ENCODE measurements around the gene SOST. TPM values are rescaled to one million over a fixed set of nuclear protein-coding genes. Genes with fewer than 3 reads are reported as not detected.

Gene SOST
- polyA plus RNA-seq, 2 of the 4 experiments (the other 2 are of a cell fraction): 0.03 to 0.05 TPM

GRCh38 chr17:43780135-43780534, 21.5 kb upstream of the SOST start, which contains the start of gene CFAP97D1:
TSS of gene CFAP97D1 (plus strand) at chr17:43780435. CDS start at chr17:43780463, 28 bp downstream.
- ATAC-seq (no peak), DNase-seq (ENCODE audit: low read depth in 1 of 2, low spot score in 1 of 2) (no peak), FAIRE-seq (no peak)
- CTCF ChIA-PET: interaction anchor here (0.6 to 7.6 kb wide), 12 partner anchors 10 to 698 kb away, joined by 3 to 54 read pairs (median 4); partner anchors contain the start of gene CD300LG
- Histone ChIP-seq H3K27ac (peak within 1 kb of the TSS; percentile 93 to 98), H3K4me2 (peak within 1 kb of the TSS; percentile 85), H3K9me3 (no peaks in the 10 kb centered on the region), H3K4me1 (peaks cover 14% of the 10 kb centered on the region), H3K4me3 (peak within 1 kb of the TSS; percentile 71)
- WGBS (ENCODE audit: missing lambda C conversion rate): 90% methylated on average over 5 of the region's 7 CpGs
- TF ChIP-seq MAFK (IDR thresholded peaks at IDR 0.05; ENCODE audit: partially characterized antibody): no peak
- no peak for TF ChIP-seq FOXS1 (CRISPR knock-in tag; IDR thresholded peaks at IDR 0.05)
- no peak for TF ChIP-seq POLR2A (IDR thresholded peaks at IDR 0.05; ENCODE audit: low read length)
- TF ChIP-seq HDAC2 (IDR thresholded peaks at IDR 0.05): no peak
- TF ChIP-seq ESRRA (IDR thresholded peaks at IDR 0.05; ENCODE audit: borderline replicate concordance, low read length): no peak
- TF ChIP-seq HOXB13 (CRISPR knock-in tag; IDR thresholded peaks at IDR 0.05; ENCODE audit: low read depth): no peak
- TF ChIP-seq E2F6 (IDR thresholded peaks at IDR 0.05; ENCODE audit: borderline replicate concordance, low read depth): no peak
- TF ChIP-seq SMC3 (IDR thresholded peaks at IDR 0.05): no peak
- TF ChIP-seq CEBPB (IDR thresholded peaks at IDR 0.05): no peak
- TF ChIP-seq MAZ (IDR thresholded peaks at IDR 0.05; ENCODE audit: borderline replicate concordance, low read depth, low read length): no peak
- TF ChIP-seq ATOH8 (CRISPR knock-in tag; IDR thresholded peaks at IDR 0.05; ENCODE audit: low read depth): no peak
- TF ChIP-seq CTCF (IDR thresholded peaks at IDR 0.05): no peak
- TF ChIP-seq BHLHE40 (IDR thresholded peaks at IDR 0.05; ENCODE audit: low read depth, low read length): no peak
- no peak for TF ChIP-seq NR3C1 (IDR thresholded peaks at IDR 0.05)
- TF ChIP-seq RFX5 (IDR thresholded peaks at IDR 0.05): no peak
- TF ChIP-seq BCL3 (IDR thresholded peaks at IDR 0.05): no peak
- TF ChIP-seq RNF2 (IDR thresholded peaks at IDR 0.05; ENCODE audit: borderline replicate concordance, low read depth): no peak
- no peak for TF ChIP-seq TP53 (CRISPR knock-in tag; IDR thresholded peaks at IDR 0.05)
- TF ChIP-seq EP300 (IDR thresholded peaks at IDR 0.05): no peak
- POLR2A ChIA-PET: no interaction called here

GRCh38 chr17:43779145-43780125, 20.8 kb upstream of the SOST start:
- POLR2A ChIA-PET: interaction anchor here (0.5 to 1.8 kb wide), 14 partner anchors 9 to 934 kb away, joined by 3 to 16 read pairs (median 5); partner anchors contain the start of gene CD300LG
- Histone ChIP-seq H3K4me3 (peak overlapping the region; percentile 71), H3K9me3 (no peaks in the 10 kb centered on the region), H3K4me2 (peak overlapping the region; percentile 85), H3K27ac (peak overlapping the region; percentile 93 to 98), H3K4me1 (peaks cover 14% of the 10 kb centered on the region)
- ATAC-seq (peak; percentile 59 to 62), DNase-seq (ENCODE audit: low read depth in 1 of 2, low spot score in 1 of 2) (peak; percentile 66), FAIRE-seq (no peak)
- CTCF ChIA-PET: interaction anchor here (0.9 to 7.9 kb wide), 13 partner anchors 8 to 99 kb away, joined by 3 to 151 read pairs (median 4); partner anchors contain the start of genes CD300LG and SOST
- TF ChIP-seq USF2 (IDR thresholded peaks at IDR 0.05) (no peak), MYC (IDR thresholded peaks at IDR 0.05; ENCODE audit: borderline replicate concordance, low read length) (0 out of 2 replicates have a peak, but pooled peaks have one; percentile 83), CTCF (IDR thresholded peaks at IDR 0.05) (peak; percentile 44), PHF8 (IDR thresholded peaks at IDR 0.05; ENCODE audit: borderline replicate concordance, low read depth) (peak; percentile 48; the same call in 1 of the 2 replicates), MAX (IDR thresholded peaks at IDR 0.05) (0 out of 2 replicates have a peak, but pooled peaks have one; percentile 14), SMC3 (IDR thresholded peaks at IDR 0.05) (peak; percentile 26; the same call in 1 of the 3 replicates), E2F6 (IDR thresholded peaks at IDR 0.05; ENCODE audit: borderline replicate concordance, low read depth) (peak; percentile 40; the same call in 1 of the 2 replicates), RCOR1 (IDR thresholded peaks at IDR 0.05; ENCODE audit: low read depth, low read length) (no peak), RAD21 (conservative IDR thresholded peaks at IDR 0.05 in 1 of 2, IDR thresholded peaks at IDR 0.05 in 1 of 2) (peak; percentile 13 to 38; a peak in 3 of 5 replicates)
- WGBS (ENCODE audit: missing lambda C conversion rate): 14% methylated on average over 25 of the region's 26 CpGs
